GM04503 (cell line): ENCODE measurements around the gene FRMD1.

ENCODE experiments used
- DNase-seq: peaks from one replicate; pipeline ENCODE4 v3.0.0-alpha.2; 2012; ENCODE audit warnings: low read depth

The FRMD1 gene

GRCh38 chr6:168027521-168027920 is 51.5 kb downstream of the FRMD1 start:
- DNase-seq: no peak

GRCh38 chr6:168026925-168027324 is 52.1 kb downstream of the FRMD1 start:
- DNase-seq: no peak

DNA sequence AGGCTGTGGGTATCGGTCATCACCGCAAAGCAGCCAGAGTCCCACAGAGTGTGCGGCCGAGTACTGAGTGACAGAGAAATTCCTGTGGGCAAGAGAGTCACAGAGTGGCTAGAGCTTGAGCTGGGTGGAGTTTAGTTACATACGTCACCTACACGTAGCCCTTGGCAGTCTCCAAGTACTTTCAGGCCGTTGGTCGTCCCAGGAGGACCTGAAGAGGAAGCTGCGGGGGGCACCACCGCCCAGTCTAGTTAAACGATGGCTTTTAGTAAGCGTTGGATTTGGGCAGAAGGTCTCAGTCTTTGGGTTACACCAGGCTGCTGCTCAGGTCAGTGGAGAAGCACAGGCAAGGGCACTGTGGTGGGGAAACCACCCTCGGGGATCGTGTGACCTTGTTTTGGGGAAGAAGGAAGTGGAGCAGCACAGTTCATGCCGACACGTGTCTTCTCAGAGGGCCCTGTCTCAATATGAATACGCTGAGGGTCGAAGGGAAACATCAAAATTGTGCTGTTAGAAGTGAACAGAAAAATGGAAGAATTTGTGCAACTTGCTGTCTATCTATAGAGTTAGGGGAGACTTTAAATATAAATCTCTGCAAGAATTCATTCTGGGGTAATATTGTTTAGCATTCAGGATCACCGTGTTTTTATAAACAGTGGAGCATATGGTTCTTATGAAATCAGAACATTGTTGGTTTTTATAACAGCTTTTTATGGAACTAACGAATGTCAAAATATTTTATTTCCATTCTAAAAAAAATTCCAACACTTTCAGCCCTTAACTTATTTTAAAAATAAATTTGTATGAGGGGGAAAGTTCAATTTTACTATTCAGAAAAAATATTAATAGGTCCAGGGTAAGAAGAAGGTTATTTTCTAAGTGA is 52.9 kb downstream of the FRMD1 start:
- no peak for DNase-seq

GRCh38 chr6:168024951-168025510 is 54.0 kb downstream of the FRMD1 start:
- no peak for DNase-seq

DNA sequence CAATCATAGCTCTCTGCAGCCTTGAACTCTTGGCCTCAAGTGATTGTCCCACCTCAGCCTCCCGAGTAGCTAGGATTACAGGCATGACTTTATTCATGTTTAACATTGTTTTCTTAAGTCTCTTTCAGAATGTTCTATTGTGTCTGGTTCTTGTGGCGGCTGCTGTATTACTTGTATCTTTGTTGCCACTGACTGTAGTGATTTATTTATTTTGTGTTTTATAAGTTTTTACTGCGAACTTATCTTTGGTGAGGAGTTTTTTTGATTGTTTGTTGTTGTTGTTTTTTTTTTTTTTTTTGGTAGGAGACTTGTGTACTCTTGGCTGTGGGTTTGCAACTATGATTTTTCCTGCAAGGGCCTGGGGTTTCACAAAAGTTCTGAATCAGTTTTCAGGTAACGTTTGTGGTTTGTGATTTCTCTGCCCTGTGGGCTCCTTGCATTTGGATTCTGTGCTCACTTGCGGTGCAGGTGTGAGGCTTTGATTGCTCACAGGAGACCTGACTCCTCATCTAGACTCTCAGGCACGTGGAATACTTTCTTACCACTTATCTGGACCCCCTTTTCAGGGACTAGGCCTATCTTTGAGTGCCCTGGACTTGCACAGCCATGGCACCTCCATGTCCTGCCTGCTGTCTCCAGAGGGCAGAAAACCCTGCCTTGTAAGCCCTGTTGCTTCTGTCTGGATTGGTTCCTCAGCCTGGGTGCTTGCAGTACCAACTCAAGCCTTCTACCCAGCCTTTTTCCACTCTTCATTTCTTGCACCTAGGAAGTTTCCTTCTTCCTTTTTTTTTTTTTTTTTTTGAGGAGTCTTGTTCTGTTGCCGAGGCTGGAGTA is 56.3 kb downstream of the FRMD1 start:
- no peak for DNase-seq

DNA sequence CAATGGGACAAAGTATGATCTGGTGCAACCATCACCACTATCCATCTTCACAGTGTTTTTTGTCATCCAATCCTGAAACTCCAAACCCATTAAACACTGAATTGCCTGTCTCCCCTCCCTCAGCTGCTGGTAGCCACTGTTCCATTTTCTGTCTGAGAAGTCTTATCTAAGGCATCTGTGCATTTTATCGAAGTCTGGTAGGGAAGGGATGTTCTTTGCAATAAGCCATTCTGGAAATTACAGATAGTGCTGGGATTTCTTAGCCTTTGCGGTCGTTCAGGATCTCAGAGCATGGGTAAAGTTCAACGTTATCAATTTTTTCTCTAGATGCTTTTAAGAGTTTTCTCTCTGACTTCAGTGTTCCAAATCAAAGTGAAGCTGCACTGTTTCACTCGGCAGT is 57.4 kb downstream of the FRMD1 start:
- DNase-seq: no peak

GRCh38 chr6:168020242-168020641 is 58.8 kb downstream of the FRMD1 start:
- no peak for DNase-seq

DNA sequence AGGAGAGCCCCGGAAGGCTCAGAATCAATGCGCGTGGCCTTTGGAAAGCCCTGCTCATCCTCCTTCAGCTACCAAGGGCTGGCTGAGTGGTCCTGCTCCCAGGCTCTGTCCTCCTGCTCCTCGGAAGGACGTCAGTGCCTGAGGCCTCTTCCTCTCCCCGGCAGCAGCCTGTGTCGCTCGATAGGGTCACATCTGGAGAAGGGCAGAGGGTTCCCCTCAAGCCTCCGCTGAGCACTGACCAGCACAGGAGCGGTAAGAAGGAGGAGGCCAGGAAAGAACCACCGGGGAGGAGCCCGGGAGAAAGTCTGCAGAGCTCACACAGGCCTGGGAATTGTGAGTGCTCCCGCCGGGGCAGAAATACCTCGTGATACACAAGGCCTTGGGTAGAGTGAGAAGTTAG is 60.3 kb downstream of the FRMD1 start:
- no peak for DNase-seq

DNA sequence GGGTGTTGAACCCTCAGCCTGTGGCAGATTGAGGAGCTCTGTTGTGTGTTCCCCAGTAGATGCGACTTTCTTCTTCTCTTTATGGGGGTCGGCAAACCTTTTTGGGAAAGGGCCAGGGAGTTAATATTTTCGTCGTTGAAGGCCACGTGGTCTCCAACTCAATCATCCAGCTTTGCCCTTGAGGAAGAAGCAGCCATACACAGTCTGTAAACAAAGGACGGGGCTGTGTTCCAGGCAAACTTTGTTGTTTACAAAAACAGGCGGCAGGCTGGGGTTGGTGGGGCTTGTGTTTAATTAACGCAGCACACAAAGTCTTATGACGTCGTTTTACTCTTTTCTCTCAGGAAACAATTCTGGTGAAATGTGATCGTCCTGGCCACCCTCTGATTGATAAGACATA is 61.4 kb downstream of the FRMD1 start:
- no peak for DNase-seq

- DNase-seq: no peak
These were observed 62.1 kb downstream of the FRMD1 start for GRCh38 chr6:168016721-168017525.

- no peak for DNase-seq
These were observed 62.8 kb downstream of the FRMD1 start for GRCh38 chr6:168016176-168016620.

DNA sequence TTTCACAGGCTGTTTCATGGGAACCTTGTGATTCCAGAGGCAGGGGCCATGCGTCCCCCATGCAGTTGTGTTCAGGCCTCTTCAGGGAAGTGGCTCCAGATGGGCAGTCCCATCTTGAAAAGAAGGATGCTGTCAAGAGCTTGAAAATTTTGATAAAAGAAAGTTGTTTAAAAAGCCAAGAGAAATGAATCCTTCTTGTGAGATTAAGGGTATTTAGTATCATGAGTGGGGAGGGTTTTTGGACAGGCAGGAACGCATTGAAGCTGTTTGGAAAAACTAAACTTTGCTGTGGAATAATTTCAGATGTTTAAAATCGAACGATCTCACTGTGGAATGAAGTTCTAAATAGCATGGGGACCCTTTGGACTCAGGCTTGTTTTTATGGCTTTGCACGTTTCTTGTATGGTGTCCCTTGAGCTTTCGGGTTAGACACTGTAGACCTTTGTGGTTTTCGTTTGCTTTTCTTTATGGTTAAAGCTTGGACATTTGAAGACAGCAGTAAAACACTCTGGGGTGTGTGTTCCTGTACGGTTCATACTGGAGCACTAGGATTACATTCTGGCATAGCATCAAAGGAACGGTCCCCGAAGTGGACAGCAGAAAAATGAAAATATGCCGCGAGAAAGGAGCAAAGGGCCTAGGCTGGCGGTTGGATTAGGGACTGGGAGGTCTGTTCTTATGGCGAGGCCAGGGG is 63.4 kb downstream of the FRMD1 start:
- no peak for DNase-seq

DNA sequence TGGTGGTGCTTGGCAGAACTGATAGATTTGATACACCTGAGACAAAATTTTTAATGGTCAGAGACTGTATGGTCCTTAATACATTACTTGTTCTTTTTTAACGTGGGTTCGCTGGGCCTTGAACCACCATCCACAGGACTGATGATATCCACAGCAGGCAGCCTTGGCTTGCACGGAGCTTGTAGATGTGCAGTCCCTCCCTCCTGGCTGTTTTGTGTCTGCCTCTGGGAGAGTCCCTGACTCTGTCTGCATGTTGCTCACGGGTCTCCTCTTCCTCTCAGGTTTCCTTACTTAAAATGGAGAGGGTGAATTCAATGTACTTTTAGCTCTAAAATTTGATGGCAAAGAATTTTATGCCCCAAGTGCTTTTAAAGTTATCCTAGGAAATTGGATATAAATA is 64.0 kb downstream of the FRMD1 start:
- no peak for DNase-seq

DNA sequence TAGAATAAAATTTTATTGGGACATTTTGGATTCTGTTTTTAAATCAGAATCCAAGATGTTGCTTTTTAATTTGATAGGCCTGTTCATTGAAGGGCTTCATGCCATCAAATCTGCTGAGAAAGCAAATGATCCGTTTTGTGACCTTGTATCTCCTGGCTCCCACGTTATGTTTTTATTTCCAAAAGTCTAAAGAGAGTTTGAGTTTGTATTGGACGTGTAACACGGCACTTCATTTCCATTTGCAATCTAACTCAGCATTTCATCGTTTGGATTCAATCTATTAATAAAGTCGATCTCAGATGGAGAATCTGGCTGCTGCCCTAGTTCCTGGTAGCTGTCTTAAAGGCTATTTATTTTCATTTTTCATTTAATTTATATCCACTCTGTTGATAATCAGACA is 64.6 kb downstream of the FRMD1 start:
- DNase-seq: no peak

GRCh38 chr6:168013250-168013915 is 65.6 kb downstream of the FRMD1 start:
- no peak for DNase-seq

DNA sequence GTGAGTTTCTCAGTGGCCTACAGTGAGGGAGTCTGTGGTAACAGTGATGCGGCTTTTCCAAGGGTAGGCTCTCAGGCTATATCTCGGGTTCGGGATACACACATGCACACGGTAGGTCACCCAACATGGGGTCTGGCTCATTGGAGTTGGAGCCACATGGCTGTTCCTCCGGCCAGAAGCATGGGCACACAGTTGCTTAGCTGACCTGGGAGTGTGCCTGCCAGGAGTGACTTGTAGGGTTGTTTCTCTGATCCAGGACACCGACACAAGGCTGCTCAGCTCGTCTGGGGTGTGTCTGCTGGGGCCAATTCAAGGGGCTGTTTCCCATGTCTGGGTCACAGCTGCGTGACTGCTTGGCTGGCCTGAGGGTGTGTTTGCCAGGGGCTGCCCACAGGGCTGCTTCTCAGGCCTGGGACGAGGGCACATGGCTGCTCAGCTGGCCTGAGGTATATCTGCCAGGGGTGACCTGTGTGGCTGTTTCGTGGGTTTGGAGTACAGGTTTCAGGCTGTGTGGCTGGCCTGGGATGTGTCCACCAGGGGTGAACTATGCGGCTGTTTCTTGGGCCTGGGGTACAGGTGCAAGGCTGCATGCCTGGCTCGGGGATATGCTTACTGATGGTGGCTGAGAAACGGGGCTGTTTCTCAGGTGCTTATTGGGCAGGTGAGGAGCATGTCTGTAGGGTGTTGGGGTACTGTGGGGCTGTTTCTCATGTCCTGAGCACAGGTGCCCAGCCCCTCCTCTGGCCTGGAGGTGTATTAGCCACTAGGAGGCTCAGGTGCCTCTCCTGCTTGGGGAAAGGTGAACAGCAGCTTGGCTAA is 66.4 kb downstream of the FRMD1 start:
- DNase-seq: no peak

GRCh38 chr6:168011291-168011690 is 67.7 kb downstream of the FRMD1 start:
- DNase-seq: no peak

GRCh38 chr6:168009331-168009730 is 69.7 kb downstream of the FRMD1 start:
- peak; percentile 62 for DNase-seq

DNA sequence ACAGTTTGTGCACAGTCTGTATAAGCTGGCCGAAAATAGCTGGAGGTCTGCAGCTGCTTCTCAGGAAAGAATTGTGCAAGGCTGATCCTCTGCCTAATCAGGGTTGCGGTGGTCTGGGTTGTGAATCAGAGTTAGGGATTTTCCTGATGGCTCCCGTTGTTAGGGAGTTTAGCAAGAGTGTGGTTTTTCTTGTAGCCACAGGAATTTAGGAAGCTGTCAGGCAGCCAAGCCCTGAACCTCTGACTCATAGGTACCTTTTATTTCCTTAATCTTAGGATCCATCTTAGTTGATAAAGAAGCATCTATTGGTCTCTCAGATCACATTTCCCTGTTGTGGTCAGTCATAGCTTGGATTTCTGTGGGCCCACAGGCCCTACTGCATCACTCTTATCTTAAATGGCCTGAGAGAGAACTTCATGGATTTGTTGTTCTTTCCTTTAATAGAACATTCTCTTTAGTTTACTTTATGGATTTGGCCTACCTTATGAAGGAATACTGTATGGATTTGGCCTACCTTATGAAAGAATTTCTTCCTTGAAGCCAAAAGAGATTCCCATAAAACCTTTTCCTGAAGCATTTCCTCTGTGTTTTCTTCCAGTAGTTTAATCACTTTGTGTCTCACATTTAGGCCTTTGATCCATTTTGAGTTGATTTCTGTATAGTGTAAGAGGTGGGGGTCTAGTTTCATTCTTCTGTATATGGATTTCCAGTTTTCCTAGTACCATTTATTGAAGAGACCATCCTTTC is 71.2 kb downstream of the FRMD1 start:
- peak; percentile 95 for DNase-seq
